GM19328 (cell line): ENCODE measurements around the gene MYH7.
"Not testable (repeated sequence)": the region's sequence is repeated elsewhere in the genome, so short reads cannot be mapped to it uniquely, and the experiment has no call there.

Experiments used
- ATAC-seq: cut with Tn5 transposase; IDR thresholded peaks from one replicate; pipeline ENCODE4 v1.9.1; 2021; ENCODE audit warnings: mild to moderate bottlenecking, moderate library complexity; ENCODE audit not compliant: unreplicated experiment

MYH7 gene

GRCh38 chr14:23388996-23389395 is 46.5 kb downstream of the MYH7 start:
- ATAC-seq, result no peak

GRCh38 chr14:23387916-23388882 is 47.3 kb downstream of the MYH7 start:
- ATAC-seq, result no peak

- no peak for ATAC-seq
Measured at GRCh38 chr14:23386999-23387398, 48.5 kb downstream of the MYH7 start.

GRCh38 chr14:23386266-23386657 is 49.2 kb downstream of the MYH7 start:
- not testable (repeated sequence) for ATAC-seq

- ATAC-seq, result no peak
Measured at GRCh38 chr14:23385642-23386265, 49.7 kb downstream of the MYH7 start.

GRCh38 chr14:23385244-23385641 is 50.2 kb downstream of the MYH7 start:
- ATAC-seq, result no peak

GRCh38 chr14:23384364-23385080 is 50.9 kb downstream of the MYH7 start:
- ATAC-seq, result no peak

- ATAC-seq, result no peak
Measured at GRCh38 chr14:23382731-23383440, 52.6 kb downstream of the MYH7 start.

- ATAC-seq, result no peak
Measured at GRCh38 chr14:23382276-23382675, 53.2 kb downstream of the MYH7 start.

- ATAC-seq, result no peak
Measured at GRCh38 chr14:23381871-23382270, 53.6 kb downstream of the MYH7 start.

- ATAC-seq, result no peak
Measured at GRCh38 chr14:23380976-23381375, 54.5 kb downstream of the MYH7 start.

- no peak for ATAC-seq
Measured at GRCh38 chr14:23380197-23380914, 55.1 kb downstream of the MYH7 start.

- ATAC-seq, result no peak
Measured at GRCh38 chr14:23379366-23380196, 55.9 kb downstream of the MYH7 start.

- no peak for ATAC-seq
Measured at GRCh38 chr14:23378612-23379220, 56.7 kb downstream of the MYH7 start.

- ATAC-seq, result no peak
Measured at GRCh38 chr14:23377573-23378563, 57.6 kb downstream of the MYH7 start.

GRCh38 chr14:23377198-23377550 is 58.3 kb downstream of the MYH7 start:
- no peak for ATAC-seq

GRCh38 chr14:23376482-23377197 is 58.8 kb downstream of the MYH7 start, which contains the start of gene CMTM5:
Gene CMTM5 (plus strand): TSS chr14:23377046. CDS start chr14:23377252, 206 bp downstream.
- ATAC-seq, result no peak
